OCI-LY7 (cell line): ENCODE results near the gene APOC4. TPM values are rescaled to one million over a fixed set of nuclear protein-coding genes. Genes with fewer than 3 reads are reported as not detected.
"Not testable (repeated sequence)": the region's sequence is repeated elsewhere in the genome, so short reads cannot be mapped to it uniquely, and the experiment has no call there.

ENCODE experiments used
- BruUV-seq: library from RNA; stranded (reverse); fragments of 400-500 nt; replicated peaks from 2 replicates; lab custom pipeline; 2021; lab: Mats Ljungman, UMichigan
- CTCF ChIA-PET: fragments of 300-600 bp; sonication (Branson Sonifier 250); formaldehyde crosslinking; loops from one replicate; lab custom pipeline; 2022; ENCODE audit warnings: antibody characterized with exemption; ENCODE audit not compliant: unreplicated experiment; lab: Charles Lee
- POLR2A ChIA-PET: fragments of 300-600 bp; sonication (Branson Sonifier 250); formaldehyde crosslinking; loops from one replicate; lab custom pipeline; 2022; ENCODE audit warnings: antibody characterized with exemption; lab: Charles Lee
- DNase-seq: peaks from one replicate; pipeline ENCODE4 v3.0.0-alpha.2; 2015; ENCODE audit warnings: low spot score
- H2AFZ ChIP-seq: fragments of 200-600 bp; sonication (generic), shearing (Covaris generic); 2 replicates; pipeline ENCODE4 v1.6.1; 2014; ENCODE audit warnings: mild to moderate bottlenecking, antibody characterized with exemption, low read length, moderate library complexity
- H3K27ac ChIP-seq: fragments of 200-600 bp; sonication (generic); 2 replicates; pipeline ENCODE4 v1.5.1; 2014; ENCODE audit warnings: mixed run types, low read depth, mild to moderate bottlenecking, moderate library complexity, low read length, inconsistent platforms; ENCODE audit not compliant: poor library complexity, severe bottlenecking
- H3K36me3 ChIP-seq: fragments of 200-600 bp; sonication (generic); 2 replicates; pipeline ENCODE4 v1.6.1; 2014; ENCODE audit warnings: mild to moderate bottlenecking, antibody characterized with exemption, low read length, moderate library complexity, mixed read lengths; ENCODE audit not compliant: insufficient read depth
- H3K4me1 ChIP-seq: fragments of 200-600 bp; sonication (generic); 2 replicates; pipeline ENCODE4 v1.5.1; 2014; ENCODE audit warnings: mild to moderate bottlenecking, low read length; ENCODE audit not compliant: insufficient read depth, poor library complexity, severe bottlenecking
- H3K4me2 ChIP-seq: fragments of 200-600 bp; sonication (generic); 2 replicates; pipeline ENCODE4 v1.6.1; 2014; ENCODE audit warnings: mild to moderate bottlenecking, low read length
- H3K4me3 ChIP-seq: fragments of 200-600 bp; sonication (generic); 2 replicates; pipeline ENCODE4 v1.5.1; 2014; ENCODE audit warnings: mild to moderate bottlenecking, low read depth, low read length; ENCODE audit not compliant: poor library complexity, severe bottlenecking
- H3K79me2 ChIP-seq: fragments of 200-600 bp; sonication (generic); 2 replicates; pipeline ENCODE4 v1.6.1; 2016; ENCODE audit warnings: low read depth, mild to moderate bottlenecking, low read length, moderate library complexity, mixed read lengths; ENCODE audit not compliant: insufficient read depth
- H3K9me2 ChIP-seq: fragments of 200-600 bp; sonication (generic); 2 replicates; pipeline ENCODE4 v1.6.1; 2016; ENCODE audit warnings: mild to moderate bottlenecking, low read length, mixed read lengths; ENCODE audit not compliant: insufficient read depth
- H3K9me3 ChIP-seq: fragments of 200-600 bp; sonication (generic); 2 replicates; pipeline ENCODE4 v1.6.1; 2014; ENCODE audit warnings: mild to moderate bottlenecking, mixed run types, low read length, mixed read lengths
- H4K20me1 ChIP-seq: fragments of 200-600 bp; sonication (generic); 2 replicates; pipeline ENCODE4 v1.6.1; 2014; ENCODE audit warnings: mild to moderate bottlenecking, antibody characterized with exemption, low read length, moderate library complexity, mixed read lengths; ENCODE audit not compliant: insufficient read depth
- CTCF ChIP-seq: fragments of 200-600 bp; sonication (generic); conservative IDR thresholded peaks from 2 replicates; pipeline ENCODE4 v1.5.1; 2014; ENCODE audit warnings: mild to moderate bottlenecking, antibody characterized with exemption, low read length, moderate library complexity, mixed read lengths
- EZH2phosphoT487 ChIP-seq: fragments of 200-600 bp; sonication (generic); IDR thresholded peaks from 2 replicates; pipeline ENCODE4 v1.6.1; 2018; ENCODE audit warnings: low read depth, borderline replicate concordance, mild to moderate bottlenecking, mixed run types, antibody characterized with exemption, low read length, moderate library complexity, mixed read lengths
- intact Hi-C: fragments of 100-400 bp; cut with micrococcal nuclease; formaldehyde crosslinking; loops from one replicate; pipeline ENCODE4 v1.10.0; 2022; ENCODE audit not compliant: unreplicated experiment
- total RNA-seq, 2 experiments: library from RNA; depleted of rRNA in 1 of 2; stranded (reverse); fragments of >200 nt in 1 of 2; shearing (Covaris generic) in 1 of 2; gene quantifications; 2 replicates each; pipeline ENCODE4 v1.2.3, GENCODE V29; 2014 to 2022

The APOC4 gene
- total RNA-seq, 2 experiments from 2014 or later, result not detected

- no peak overlapping the region for H2AFZ ChIP-seq
- intact Hi-C loops, result no loop called here
- CTCF ChIA-PET, result interaction anchor here (0.6 kb wide), 1 partner anchor 66 kb away, joined by 3 read pairs; no protein-coding TSS in a partner anchor
- H3K9me3 ChIP-seq, result no peaks in the 10 kb centered on the region
- H3K79me2 ChIP-seq, result no peaks in the 10 kb centered on the region
- H3K4me1 ChIP-seq, result peaks cover 15% of the 10 kb centered on the region
- no peaks in the 10 kb centered on the region for H4K20me1 ChIP-seq
- no TSS peak for BruUV-seq
- DNase-seq, result no peak
- H3K36me3 ChIP-seq, result peaks cover 16% of the 10 kb centered on the region
- H3K4me3 ChIP-seq, result no peak overlapping the region
- no peak overlapping the region for H3K27ac ChIP-seq
- TF ChIP-seq EZH2phosphoT487 (no peak), CTCF (no peak)
- POLR2A ChIA-PET, result no interaction called here
- H3K4me2 ChIP-seq, result no peak overlapping the region
- no peaks in the 10 kb centered on the region for H3K9me2 ChIP-seq
These were observed 33.8 kb upstream of the APOC4 start for GRCh38 chr19:44908074-44908835.

- no peaks in the 10 kb centered on the region for H3K79me2 ChIP-seq
- intact Hi-C loops, result no loop called here
- TF ChIP-seq EZH2phosphoT487 (no peak), CTCF (no peak)
- no peak overlapping the region for H3K4me2 ChIP-seq
- H3K4me1 ChIP-seq, result peaks cover 12% of the 10 kb centered on the region
- H3K36me3 ChIP-seq, result peaks cover 10% of the 10 kb centered on the region; the same call in 1 of the 2 replicates
- no peak overlapping the region for H2AFZ ChIP-seq
- H3K4me3 ChIP-seq, result no peak overlapping the region
- H3K9me3 ChIP-seq, result no peaks in the 10 kb centered on the region
- H4K20me1 ChIP-seq, result no peaks in the 10 kb centered on the region
- CTCF ChIA-PET, result no interaction called here
- no TSS peak for BruUV-seq
- H3K27ac ChIP-seq, result no peak overlapping the region
- H3K9me2 ChIP-seq, result no peaks in the 10 kb centered on the region
- no peak for DNase-seq
- POLR2A ChIA-PET, result no interaction called here
These were observed 33.2 kb upstream of the APOC4 start for GRCh38 chr19:44908836-44909261.

GRCh38 chr19:44909775-44910174, 32.3 kb upstream of the APOC4 start:
- Histone ChIP-seq H3K79me2 (no peaks in the 10 kb centered on the region), H4K20me1 (no peaks in the 10 kb centered on the region), H3K4me2 (no peak overlapping the region), H3K9me3 (no peaks in the 10 kb centered on the region), H2AFZ (no peak overlapping the region), H3K4me3 (no peak overlapping the region), H3K27ac (no peak overlapping the region), H3K4me1 (peaks cover 13% of the 10 kb centered on the region), H3K9me2 (no peaks in the 10 kb centered on the region), H3K36me3 (0 out of 2 replicates have a peak, but pooled peaks cover under 1% of the 10 kb centered on the region)
- intact Hi-C loops, result loop anchor here (2.0 kb wide), 1 partner anchor 41 kb away; no protein-coding TSS in a partner anchor
- no peak for TF ChIP-seq EZH2phosphoT487
- TF ChIP-seq CTCF, result no peak
- BruUV-seq, result no TSS peak
- ChIA-PET POLR2A (interaction anchor here (0.6 kb wide), 2 partner anchors 32 to 40 kb away, joined by 3 to 4 read pairs; no protein-coding TSS in a partner anchor), CTCF (no interaction called here)
- no peak for DNase-seq

- POLR2A ChIA-PET, H3K4me1 ChIP-seq, H3K4me2 ChIP-seq, BruUV-seq, H3K9me2 ChIP-seq, H3K79me2 ChIP-seq, H2AFZ ChIP-seq, H3K27ac ChIP-seq, H3K4me3 ChIP-seq, H4K20me1 ChIP-seq, DNase-seq, H3K9me3 ChIP-seq, CTCF ChIA-PET, H3K36me3 ChIP-seq: not testable (repeated sequence)
- intact Hi-C loops, result loop anchor here (2.0 kb wide), 1 partner anchor 39 kb away; no protein-coding TSS in a partner anchor
These were observed 30.1 kb upstream of the APOC4 start for GRCh38 chr19:44911896-44912295.
